ENCODE measurements around the gene IMMP2L. TPM values are rescaled to one million over a fixed set of nuclear protein-coding genes. Genes with fewer than 3 reads are reported as not detected.

IMMP2L gene
- total RNA-seq, 4 donors from 2014 or later = 8.3 to 19.2 (median 17.8) TPM

- TF ChIP-seq CTCF (IDR thresholded peaks at IDR 0.05 in 4 of 5, conservative IDR thresholded peaks at IDR 0.05 in 1 of 5) (no peak), POLR2A (IDR thresholded peaks at IDR 0.05) (no peak)
- peaks cover 0 to 8% of the 10 kb centered on the region in 2 donors for H3K4me1 ChIP-seq
- in situ Hi-C loops (cut with MboI; ENCODE audit: low sequenced_read_pairs in 4 of 4) (no loop called here), intact Hi-C loops (cut with DNase I; ENCODE audit: low total_unique reads) (no loop called here)
- no peaks in the 10 kb centered on the region for H3K36me3 ChIP-seq
- ATAC-seq (no peak), DNase-seq (no peak)
- H3K27me3 ChIP-seq = no peaks in the 10 kb centered on the region
- H3K9me3 ChIP-seq = no peaks in the 10 kb centered on the region
- H3K4me3 ChIP-seq = no peak overlapping the region
- no peak overlapping the region for H3K27ac ChIP-seq
These were observed 123.7 kb downstream of the IMMP2L start for GRCh38 chr7:111438369-111439289.

- H3K27me3 ChIP-seq = no peaks in the 10 kb centered on the region
- peaks cover 0 to 8% of the 10 kb centered on the region in 2 donors for H3K4me1 ChIP-seq
- H3K9me3 ChIP-seq = no peaks in the 10 kb centered on the region
- H3K27ac ChIP-seq = no peak overlapping the region
- no peaks in the 10 kb centered on the region for H3K36me3 ChIP-seq
- no peak overlapping the region for H3K4me3 ChIP-seq
- DNase-seq = no peak
- intact Hi-C loops (cut with DNase I; ENCODE audit: low total_unique reads) (no loop called here), in situ Hi-C loops (cut with MboI; ENCODE audit: low sequenced_read_pairs in 4 of 4) (no loop called here)
- no peak for ATAC-seq
- no peak for TF ChIP-seq CTCF (IDR thresholded peaks at IDR 0.05 in 4 of 5, conservative IDR thresholded peaks at IDR 0.05 in 1 of 5)
- no peak for TF ChIP-seq POLR2A (IDR thresholded peaks at IDR 0.05)
These were observed 124.6 kb downstream of the IMMP2L start for GRCh38 chr7:111437736-111438135.

- intact Hi-C loops (cut with DNase I; ENCODE audit: low total_unique reads) = no loop called here
- H3K36me3 ChIP-seq = no peaks in the 10 kb centered on the region
- H3K4me1 ChIP-seq = peaks cover 0 to 8% of the 10 kb centered on the region in 2 donors
- H3K9me3 ChIP-seq = no peaks in the 10 kb centered on the region
- no peak overlapping the region for H3K27ac ChIP-seq
- DNase-seq (no peak), ATAC-seq (no peak)
- TF ChIP-seq CTCF (IDR thresholded peaks at IDR 0.05 in 4 of 5, conservative IDR thresholded peaks at IDR 0.05 in 1 of 5) (no peak), POLR2A (IDR thresholded peaks at IDR 0.05) (no peak)
- in situ Hi-C loops (cut with MboI; ENCODE audit: low sequenced_read_pairs in 4 of 4) = no loop called here
- H3K27me3 ChIP-seq = no peaks in the 10 kb centered on the region
- H3K4me3 ChIP-seq = no peak overlapping the region
These were observed 125.7 kb downstream of the IMMP2L start for GRCh38 chr7:111436608-111437007.

- H3K4me3 ChIP-seq = no peak overlapping the region
- no peaks in the 10 kb centered on the region for H3K27me3 ChIP-seq
- ATAC-seq (no peak), DNase-seq (no peak)
- intact Hi-C loops (cut with DNase I; ENCODE audit: low total_unique reads) = no loop called here
- H3K36me3 ChIP-seq = no peaks in the 10 kb centered on the region
- in situ Hi-C loops (cut with MboI; ENCODE audit: low sequenced_read_pairs in 4 of 4) = no loop called here
- H3K9me3 ChIP-seq = no peaks in the 10 kb centered on the region
- H3K4me1 ChIP-seq = peaks cover 0 to 2% of the 10 kb centered on the region in 2 donors
- no peak overlapping the region for H3K27ac ChIP-seq
- TF ChIP-seq POLR2A (IDR thresholded peaks at IDR 0.05) (no peak), CTCF (IDR thresholded peaks at IDR 0.05 in 4 of 5, conservative IDR thresholded peaks at IDR 0.05 in 1 of 5) (no peak)
These were observed 128.9 kb downstream of the IMMP2L start for GRCh38 chr7:111433426-111433825.

Data from gastrocnemius medialis (tissue), 4 donors.